WTC11 (cell line): ENCODE data around the gene CROCC. TPM values are rescaled to one million over a fixed set of nuclear protein-coding genes. Genes with fewer than 3 reads are reported as not detected.
A peak's percentile ranks its signal among the peaks of the same experiment; 100 is the strongest.

Experiments used
- ARID4B ChIP-seq: sonication (generic); formaldehyde crosslinking; IDR thresholded peaks from 2 replicates; pipeline ENCODE4 v1.8.0; 2023; ENCODE audit warnings: missing genetic modification reagents, mild to moderate bottlenecking, borderline replicate concordance
- ATF1 ChIP-seq: sonication (generic); formaldehyde crosslinking; IDR thresholded peaks from 2 replicates; pipeline ENCODE4 v1.8.1; 2023; ENCODE audit warnings: mild to moderate bottlenecking, moderate library complexity, missing genetic modification reagents
- CREB1 ChIP-seq: sonication (generic); formaldehyde crosslinking; IDR thresholded peaks from 2 replicates; pipeline ENCODE4 v1.8.0; 2023; ENCODE audit warnings: mild to moderate bottlenecking, missing genetic modification reagents
- E2F5 ChIP-seq: sonication (generic); formaldehyde crosslinking; IDR thresholded peaks from 2 replicates; pipeline ENCODE4 v1.8.1; 2022; ENCODE audit warnings: mild to moderate bottlenecking, moderate library complexity, missing genetic modification reagents
- FOXK1 ChIP-seq: sonication (generic); formaldehyde crosslinking; IDR thresholded peaks from 2 replicates; pipeline ENCODE4 v1.8.0; 2022; ENCODE audit warnings: mild to moderate bottlenecking, moderate library complexity, missing genetic modification reagents
- FOXP4 ChIP-seq: sonication (generic); formaldehyde crosslinking; IDR thresholded peaks from 2 replicates; pipeline ENCODE4 v1.8.0; 2022; ENCODE audit warnings: mild to moderate bottlenecking, missing genetic modification reagents
- GABPB1 ChIP-seq: sonication (generic); formaldehyde crosslinking; IDR thresholded peaks from 2 replicates; pipeline ENCODE4 v1.8.1; 2023; ENCODE audit warnings: mild to moderate bottlenecking, missing genetic modification reagents
- HMGXB4 ChIP-seq: sonication (generic); formaldehyde crosslinking; IDR thresholded peaks from 2 replicates; pipeline ENCODE4 v1.8.1; 2023; ENCODE audit warnings: mild to moderate bottlenecking, moderate library complexity, missing genetic modification reagents
- IRF1 ChIP-seq: sonication (generic); formaldehyde crosslinking; IDR thresholded peaks from 2 replicates; pipeline ENCODE4 v1.8.0; 2023; ENCODE audit warnings: missing genetic modification reagents
- MLX ChIP-seq: sonication (generic); formaldehyde crosslinking; IDR thresholded peaks from 2 replicates; pipeline ENCODE4 v1.8.1; 2023; ENCODE audit warnings: mild to moderate bottlenecking, missing genetic modification reagents, moderate library complexity
- OVOL2 ChIP-seq: fragments of 250-450 bp; sonication (Bioruptor Pico); IDR thresholded peaks from 2 replicates; pipeline ENCODE4 v1.9.0; 2021; ENCODE audit warnings: mild to moderate bottlenecking, borderline replicate concordance
- PREB ChIP-seq: sonication (generic); formaldehyde crosslinking; IDR thresholded peaks from 2 replicates; pipeline ENCODE4 v1.8.1; 2022; ENCODE audit warnings: mild to moderate bottlenecking, missing genetic modification reagents, moderate library complexity, borderline replicate concordance
- RORB ChIP-seq: fragments of 250-450 bp; sonication (Bioruptor Pico); IDR thresholded peaks from 2 replicates; pipeline ENCODE4 v1.9.0; 2021; ENCODE audit warnings: mild to moderate bottlenecking
- TCF7 ChIP-seq: sonication (generic); formaldehyde crosslinking; IDR thresholded peaks from 2 replicates; pipeline ENCODE4 v1.8.0; 2022; ENCODE audit warnings: mild to moderate bottlenecking, low read depth, missing genetic modification reagents, moderate library complexity
- TEAD4 ChIP-seq: sonication (generic); formaldehyde crosslinking; IDR thresholded peaks from 2 replicates; pipeline ENCODE4 v1.8.0; 2022; ENCODE audit warnings: mild to moderate bottlenecking, missing genetic modification reagents
- USF2 ChIP-seq: sonication (generic); formaldehyde crosslinking; IDR thresholded peaks from 2 replicates; pipeline ENCODE4 v1.8.1; 2023; ENCODE audit warnings: mild to moderate bottlenecking, missing genetic modification reagents, moderate library complexity
- ZBTB21 ChIP-seq: sonication (generic); formaldehyde crosslinking; IDR thresholded peaks from 2 replicates; pipeline ENCODE4 v1.8.1; 2023; ENCODE audit warnings: mild to moderate bottlenecking, missing genetic modification reagents, borderline replicate concordance
- ZNF317 ChIP-seq: sonication (generic); formaldehyde crosslinking; IDR thresholded peaks from 2 replicates; pipeline ENCODE4 v1.8.1; 2023; ENCODE audit warnings: low read depth, mild to moderate bottlenecking, moderate library complexity, missing genetic modification reagents, borderline replicate concordance
- ZNF671 ChIP-seq: fragments of 250-450 bp; sonication (Bioruptor Pico); IDR thresholded peaks from 2 replicates; pipeline ENCODE4 v1.8.0; 2021; ENCODE audit warnings: mild to moderate bottlenecking
- total RNA-seq: library from RNA; stranded (reverse); gene quantifications from 3 replicates; pipeline ENCODE4 v1.2.3, GENCODE V29; 2021

CROCC gene
- total RNA-seq, 1 experiment from 2014 or later, result 75.6 TPM

GRCh38 chr1:16960560-16961296 is 39.0 kb downstream of the CROCC start (continued):
- TF ChIP-seq GABPB1 (no peak), ZNF317 (CRISPR knock-in tag) (no peak), MLX (CRISPR knock-in tag) (no peak), ATF1 (CRISPR knock-in tag) (no peak), PREB (CRISPR knock-in tag) (no peak), OVOL2 (no peak), ARID4B (CRISPR knock-in tag) (peak; percentile 62), TCF7 (CRISPR knock-in tag) (no peak), USF2 (CRISPR knock-in tag) (peak; percentile 52; the same call in 1 of the 2 replicates), CREB1 (no peak), TEAD4 (CRISPR knock-in tag) (no peak), IRF1 (no peak), ZBTB21 (CRISPR knock-in tag) (0 out of 2 replicates have a peak, but pooled peaks have one; percentile 49), HMGXB4 (peak; percentile 72; the same call in 1 of the 2 replicates), ZNF671 (CRISPR knock-in tag) (no peak), FOXP4 (CRISPR knock-in tag) (no peak), E2F5 (0 out of 2 replicates have a peak, but pooled peaks have one; percentile 51), RORB (CRISPR knock-in tag) (no peak), FOXK1 (CRISPR knock-in tag) (no peak)
- TF ChIP-seq, all 79 proteins: peak for 12
